Gastroesophageal sphincter (tissue), 3 donors: Measurements from ENCODE around the gene DPF3.

Experiments used
- CTCF ChIP-seq, 4 experiments: fragments of 200-600 bp in 2 of 4; fragments of 450-650 bp in 2 of 4; sonication (generic) in 1 of 4; IDR thresholded peaks; one replicate each; pipeline ENCODE4 v1.5.1; 2017 to 2019; ENCODE audit warnings: antibody characterized with exemption in 4 of 4, mild to moderate bottlenecking in 2 of 4, moderate library complexity in 2 of 4
- POLR2A ChIP-seq, 2 donors: fragments of 450-650 bp; IDR thresholded peaks; one replicate each; pipeline ENCODE4 v1.6.1; 2017; ENCODE audit warnings: antibody characterized with exemption in 2 of 2, mild to moderate bottlenecking in 2 of 2, moderate library complexity in 1 of 2
- POLR2AphosphoS5 ChIP-seq: sonication (generic); formaldehyde crosslinking; IDR thresholded peaks from one replicate; pipeline ENCODE4 v1.6.1; 2017; ENCODE audit warnings: antibody characterized with exemption

GRCh38 chr14:72701237-72701565, 192.7 kb downstream of the DPF3 start:
- TF ChIP-seq CTCF (IDR thresholded peaks at IDR 0.05): no peak
- TF ChIP-seq POLR2AphosphoS5: no peak
- no peak for TF ChIP-seq POLR2A (IDR thresholded peaks at IDR 0.05)
